ENCODE measurements around the gene RAB11FIP5.

RAB11FIP5 gene

DNA sequence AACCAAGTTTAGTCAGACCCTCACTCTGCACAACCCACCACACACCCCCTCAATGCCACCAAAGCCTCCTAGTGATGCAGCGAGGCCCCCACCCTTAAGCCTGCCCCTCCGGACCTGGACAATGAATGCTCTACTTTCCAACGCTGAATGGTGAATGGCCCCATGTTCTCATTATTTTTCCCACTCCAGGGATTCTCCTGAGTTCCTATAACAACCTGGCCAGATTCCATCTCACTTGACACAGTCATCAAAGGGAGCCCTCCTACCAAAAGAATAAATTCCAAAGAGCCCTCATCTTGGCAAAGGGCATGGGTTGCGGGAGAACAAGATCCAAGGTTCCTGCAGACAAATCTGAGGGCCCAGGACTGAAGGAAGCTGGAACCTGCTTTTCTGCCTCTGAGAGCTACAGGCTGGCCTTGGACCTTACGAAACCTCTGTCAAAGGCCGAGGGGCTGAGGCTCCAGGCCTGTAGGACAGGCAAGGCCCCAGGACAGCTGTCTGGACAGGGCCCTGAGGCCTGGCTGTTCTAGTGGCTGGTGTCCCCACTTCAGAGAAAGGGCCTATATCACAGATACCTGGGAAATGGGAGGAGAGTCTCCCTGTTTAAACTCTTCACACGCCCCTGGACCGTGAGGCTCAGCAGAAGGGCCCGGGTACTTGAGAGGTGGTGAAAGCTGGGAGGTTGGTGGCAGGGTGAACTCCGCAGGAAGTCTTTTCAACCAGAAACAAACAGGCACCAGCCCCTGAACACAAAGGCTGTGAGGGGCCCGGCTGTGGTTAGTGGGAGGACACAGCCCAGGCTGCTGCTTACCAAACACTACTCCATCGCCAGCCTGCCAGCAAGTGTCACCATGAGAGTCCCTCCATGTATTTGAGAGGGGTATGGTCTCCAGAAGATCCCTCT, 68.6 kb downstream of the RAB11FIP5 start:
- TF ChIP-seq POLR2AphosphoS5 (IDR thresholded peaks at IDR 0.05; ENCODE audit: low read depth, low read length) = no peak
- no peak for FAIRE-seq
- no peak for DNase-seq (ENCODE audit: insufficient read length, low spot score)

GRCh38 chr2:73043276-73043675, 69.5 kb downstream of the RAB11FIP5 start:
- TF ChIP-seq TAF1 (IDR thresholded peaks at IDR 0.05; ENCODE audit: low read depth, low read length) (no peak), SPI1 (IDR thresholded peaks at IDR 0.05; ENCODE audit: low read depth, low read length) (no peak), POU2F2 (IDR thresholded peaks at IDR 0.05; ENCODE audit: low read depth, low read length) (no peak), POLR2A (IDR thresholded peaks at IDR 0.05; ENCODE audit: low read depth, low read length) (no peak), POLR2AphosphoS5 (IDR thresholded peaks at IDR 0.05; ENCODE audit: low read depth, low read length) (no peak), PAX5 (IDR thresholded peaks at IDR 0.05; ENCODE audit: insufficient read depth, low read length, severe bottlenecking) (no peak)
- no peak for FAIRE-seq
- DNase-seq (ENCODE audit: insufficient read length, low spot score) = no peak

DNA sequence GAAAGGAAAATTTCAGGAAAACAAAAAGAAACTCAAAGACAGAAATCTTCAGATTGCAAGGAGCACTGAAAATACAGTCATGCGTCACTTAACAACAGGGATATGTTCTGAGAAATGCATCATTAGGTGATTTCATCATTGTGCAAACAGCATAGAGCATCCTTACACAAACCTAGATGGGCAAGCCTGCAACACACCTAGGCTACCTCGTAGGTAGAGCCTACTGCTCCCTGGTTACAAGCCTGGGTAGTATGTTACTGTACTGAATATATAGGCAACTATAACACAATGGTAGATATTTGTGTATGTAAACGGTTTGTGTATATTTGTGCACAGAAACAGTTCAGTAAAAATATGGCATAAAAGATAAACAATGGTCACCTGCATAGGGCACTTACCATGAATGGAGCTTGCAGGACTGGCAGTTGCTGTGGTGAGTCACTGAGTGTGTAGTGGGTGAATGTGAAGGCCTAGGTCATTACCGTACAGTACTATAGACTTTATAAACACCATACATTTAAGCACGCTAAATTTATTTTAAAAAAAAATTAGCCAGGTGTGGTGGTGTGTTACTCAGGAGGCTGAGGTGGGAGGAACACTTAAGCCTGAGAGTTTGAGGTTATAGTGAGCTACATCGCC, 74.7 kb downstream of the RAB11FIP5 start:
- FAIRE-seq = no peak
- DNase-seq (ENCODE audit: insufficient read length, low spot score) = no peak
- TF ChIP-seq POU2F2 (IDR thresholded peaks at IDR 0.05; ENCODE audit: low read depth, low read length) = no peak
- no peak for TF ChIP-seq POLR2A (IDR thresholded peaks at IDR 0.05; ENCODE audit: low read depth, low read length)
- TF ChIP-seq TAF1 (IDR thresholded peaks at IDR 0.05; ENCODE audit: low read depth, low read length) = no peak
- TF ChIP-seq PAX5 (IDR thresholded peaks at IDR 0.05; ENCODE audit: insufficient read depth, low read length, severe bottlenecking) = no peak
- no peak for TF ChIP-seq POLR2AphosphoS5 (IDR thresholded peaks at IDR 0.05; ENCODE audit: low read depth, low read length)
- no peak for TF ChIP-seq SPI1 (IDR thresholded peaks at IDR 0.05; ENCODE audit: low read depth, low read length)

DNA sequence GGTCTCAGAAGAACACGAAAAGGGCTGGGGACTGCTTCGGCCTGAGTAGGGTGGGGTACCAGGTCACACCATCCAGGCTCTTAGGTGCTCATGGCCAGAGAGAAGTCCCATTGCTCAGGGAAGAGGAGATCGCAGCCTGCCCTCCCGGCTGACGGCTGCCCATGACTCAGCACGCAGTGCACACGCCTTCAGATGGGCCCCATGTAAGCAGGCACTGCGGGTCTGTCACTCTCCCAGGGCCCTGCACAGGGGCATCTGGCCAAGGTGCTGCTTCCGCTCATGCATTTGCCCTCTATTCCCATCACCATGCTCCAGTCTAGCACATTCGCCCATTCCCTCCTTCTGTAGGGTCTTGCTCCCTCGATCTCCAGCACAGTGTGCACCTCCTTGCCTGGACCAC, 76.0 kb downstream of the RAB11FIP5 start:
- DNase-seq (ENCODE audit: insufficient read length, low spot score) (no peak), FAIRE-seq (no peak)
- TF ChIP-seq PAX5 (IDR thresholded peaks at IDR 0.05; ENCODE audit: insufficient read depth, low read length, severe bottlenecking) (no peak), POLR2AphosphoS5 (IDR thresholded peaks at IDR 0.05; ENCODE audit: low read depth, low read length) (no peak), POLR2A (IDR thresholded peaks at IDR 0.05; ENCODE audit: low read depth, low read length) (no peak), SPI1 (IDR thresholded peaks at IDR 0.05; ENCODE audit: low read depth, low read length) (no peak), TAF1 (IDR thresholded peaks at IDR 0.05; ENCODE audit: low read depth, low read length) (no peak), POU2F2 (IDR thresholded peaks at IDR 0.05; ENCODE audit: low read depth, low read length) (no peak)

DNA sequence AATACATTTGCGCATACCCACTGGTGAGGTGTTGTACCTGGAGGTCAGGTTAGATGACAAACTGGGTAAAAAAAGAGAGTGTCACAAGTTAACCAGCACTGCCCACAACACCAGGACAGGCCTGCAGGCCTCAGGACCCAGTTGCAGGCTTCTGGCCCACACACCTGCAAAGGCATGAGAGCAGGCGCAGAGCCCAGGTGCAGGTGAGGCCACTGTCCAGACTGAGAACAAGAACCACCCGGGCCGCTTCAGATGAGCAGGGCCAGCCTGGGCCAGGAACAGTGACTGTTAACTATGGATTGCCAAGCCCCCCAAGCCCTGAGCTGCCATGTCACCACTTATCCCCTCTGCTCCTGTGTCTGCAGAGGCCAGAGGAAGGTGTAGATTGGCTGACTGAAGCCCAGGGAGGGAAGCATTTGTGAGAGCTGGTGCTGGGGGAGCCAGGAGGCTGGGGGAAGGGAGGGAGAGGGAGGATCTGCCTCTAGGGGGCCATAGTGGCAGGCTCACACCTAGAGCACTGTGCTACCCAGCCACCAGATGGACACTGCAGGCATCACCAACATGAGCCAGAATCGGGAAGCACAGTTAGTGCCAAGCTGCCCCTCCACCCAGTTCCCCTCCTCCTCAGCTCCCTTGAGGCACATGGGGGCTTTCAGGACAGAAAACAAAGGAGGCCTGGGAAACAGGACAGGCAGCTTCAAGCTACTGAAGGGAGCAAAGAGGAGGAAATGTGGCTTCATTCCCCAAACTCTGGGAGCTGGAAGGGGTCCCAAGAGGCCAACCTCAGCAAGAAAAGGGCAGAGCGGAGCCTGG, 76.6 kb downstream of the RAB11FIP5 start:
- TF ChIP-seq PAX5 (IDR thresholded peaks at IDR 0.05; ENCODE audit: insufficient read depth, low read length, severe bottlenecking) (no peak), POLR2AphosphoS5 (IDR thresholded peaks at IDR 0.05; ENCODE audit: low read depth, low read length) (no peak), POU2F2 (IDR thresholded peaks at IDR 0.05; ENCODE audit: low read depth, low read length) (no peak), TAF1 (IDR thresholded peaks at IDR 0.05; ENCODE audit: low read depth, low read length) (no peak), SPI1 (IDR thresholded peaks at IDR 0.05; ENCODE audit: low read depth, low read length) (no peak), POLR2A (IDR thresholded peaks at IDR 0.05; ENCODE audit: low read depth, low read length) (no peak)
- DNase-seq (ENCODE audit: insufficient read length, low spot score) (no peak), FAIRE-seq (no peak)

DNA sequence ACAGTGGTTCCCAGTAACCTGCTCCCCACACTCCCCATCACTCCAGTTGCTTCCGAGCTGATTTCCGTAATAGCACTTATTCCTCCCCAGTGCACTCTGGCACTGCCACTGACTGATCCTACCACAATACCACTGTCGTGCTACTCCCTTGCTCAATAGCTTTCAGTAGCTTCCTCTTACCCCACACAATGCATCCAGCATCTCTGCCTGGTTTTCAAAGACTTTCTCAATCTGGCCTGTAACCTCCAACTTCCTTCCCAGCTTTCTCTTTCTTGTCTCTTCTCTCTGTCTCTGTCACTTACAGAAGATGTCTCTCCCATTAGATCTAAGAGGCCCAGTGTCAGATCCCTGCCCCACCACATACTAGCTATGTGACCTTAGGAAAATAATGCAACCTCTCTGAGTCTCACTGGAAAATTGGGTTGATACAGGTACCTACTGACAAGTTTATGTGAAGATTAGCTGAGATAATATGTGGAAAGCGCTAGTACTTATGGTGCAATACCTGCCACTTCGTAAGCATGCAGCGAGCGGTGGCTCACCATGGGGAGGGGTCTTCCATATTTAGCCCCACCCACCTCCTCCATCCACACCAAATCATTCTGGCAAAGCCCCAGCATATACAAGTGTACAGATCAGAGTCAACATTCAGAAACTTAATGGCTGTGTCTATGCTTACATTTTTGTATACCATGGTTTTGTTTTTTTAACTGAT, 77.9 kb downstream of the RAB11FIP5 start:
- no peak for TF ChIP-seq POLR2A (IDR thresholded peaks at IDR 0.05; ENCODE audit: low read depth, low read length)
- TF ChIP-seq TAF1 (IDR thresholded peaks at IDR 0.05; ENCODE audit: low read depth, low read length) = no peak
- TF ChIP-seq SPI1 (IDR thresholded peaks at IDR 0.05; ENCODE audit: low read depth, low read length) = no peak
- TF ChIP-seq POLR2AphosphoS5 (IDR thresholded peaks at IDR 0.05; ENCODE audit: low read depth, low read length) = no peak
- no peak for TF ChIP-seq PAX5 (IDR thresholded peaks at IDR 0.05; ENCODE audit: insufficient read depth, low read length, severe bottlenecking)
- TF ChIP-seq POU2F2 (IDR thresholded peaks at IDR 0.05; ENCODE audit: low read depth, low read length) = no peak
- DNase-seq (ENCODE audit: insufficient read length, low spot score) = no peak
- no peak for FAIRE-seq

DNA sequence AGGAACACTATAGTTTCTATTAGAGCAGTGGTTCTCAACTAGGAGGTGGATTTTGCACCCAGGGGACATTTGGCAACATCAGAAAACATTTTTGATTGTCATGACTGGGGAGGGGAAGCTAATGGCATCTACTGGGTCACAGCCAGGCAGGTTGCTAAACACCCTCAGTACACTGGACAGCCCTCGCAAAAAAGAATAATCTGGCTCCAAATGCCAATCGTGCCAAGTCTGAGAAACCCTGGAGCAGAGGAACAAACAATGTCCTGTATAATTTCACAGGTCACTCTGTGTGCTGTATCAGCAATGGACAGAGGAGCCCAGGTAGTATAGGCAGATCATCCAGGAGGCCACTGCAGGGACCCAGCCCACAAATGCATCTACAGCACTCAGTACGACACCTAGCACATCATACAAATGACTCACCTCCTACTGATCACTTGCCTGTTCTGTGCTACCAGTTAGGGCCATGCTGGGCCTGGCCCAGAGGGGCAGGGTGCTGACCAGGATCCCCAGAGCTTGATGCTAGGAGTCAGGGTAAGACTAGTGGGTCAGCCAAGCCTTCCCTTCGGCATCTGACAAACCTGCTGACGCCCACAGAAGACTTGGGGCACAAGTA, 78.9 kb downstream of the RAB11FIP5 start:
- TF ChIP-seq TAF1 (IDR thresholded peaks at IDR 0.05; ENCODE audit: low read depth, low read length) (no peak), SPI1 (IDR thresholded peaks at IDR 0.05; ENCODE audit: low read depth, low read length) (no peak), PAX5 (IDR thresholded peaks at IDR 0.05; ENCODE audit: insufficient read depth, low read length, severe bottlenecking) (no peak), POU2F2 (IDR thresholded peaks at IDR 0.05; ENCODE audit: low read depth, low read length) (no peak), POLR2AphosphoS5 (IDR thresholded peaks at IDR 0.05; ENCODE audit: low read depth, low read length) (no peak), POLR2A (IDR thresholded peaks at IDR 0.05; ENCODE audit: low read depth, low read length) (no peak)
- no peak for DNase-seq (ENCODE audit: insufficient read length, low spot score)

GRCh38 chr2:73033142-73033765, 79.5 kb downstream of the RAB11FIP5 start:
- FAIRE-seq = no peak
- no peak for TF ChIP-seq POU2F2 (IDR thresholded peaks at IDR 0.05; ENCODE audit: low read depth, low read length)
- TF ChIP-seq SPI1 (IDR thresholded peaks at IDR 0.05; ENCODE audit: low read depth, low read length) = no peak
- no peak for TF ChIP-seq TAF1 (IDR thresholded peaks at IDR 0.05; ENCODE audit: low read depth, low read length)
- no peak for TF ChIP-seq POLR2AphosphoS5 (IDR thresholded peaks at IDR 0.05; ENCODE audit: low read depth, low read length)
- no peak for TF ChIP-seq POLR2A (IDR thresholded peaks at IDR 0.05; ENCODE audit: low read depth, low read length)
- TF ChIP-seq PAX5 (IDR thresholded peaks at IDR 0.05; ENCODE audit: insufficient read depth, low read length, severe bottlenecking) = no peak

More for the DNA sequence above, 78.9 kb downstream of the RAB11FIP5 start:
- FAIRE-seq = no peak

More at GRCh38 chr2:73033142-73033765, 79.5 kb downstream of the RAB11FIP5 start:
- no peak for DNase-seq (ENCODE audit: insufficient read length, low spot score)

Data from GM12891 (cell line).